K562 (cell line): ENCODE results near the gene CNTN4. TPM values are rescaled to one million over a fixed set of nuclear protein-coding genes. Genes with fewer than 3 reads are reported as not detected.

Source experiments
- ATAC-seq: fragments of 200-7000 bp; cut with Tn5 transposase; 3 replicates; pipeline ENCODE4 v1.9.1; 2020; ENCODE audit warnings: moderate library complexity
- BruUV-seq: library from RNA; stranded (reverse); fragments of 400-500 nt; replicated peaks from 2 replicates; lab custom pipeline; 2021; lab: Mats Ljungman, UMichigan
- CTCF ChIA-PET: fragments of 300-600 bp; formaldehyde crosslinking; extraction: SDS; loops from one replicate; lab custom pipeline; 2021; ENCODE audit warnings: low intra/inter-chr PET ratio; lab: Yijun Ruan, JAX
- POLR2A ChIA-PET: fragments of 300-600, 350-650 bp; sonication (Branson Sonifier 250); formaldehyde crosslinking; extraction: SDS; loops from one replicate; lab custom pipeline; 2021; ENCODE audit warnings: antibody characterized with exemption, inconsistent platforms; lab: Yijun Ruan, JAX
- DNase-seq, 4 experiments: peaks; one replicate each; pipeline versions ENCODE4 v3.0.0 to v3.0.0-alpha.2; 2011 to 2018; ENCODE audit warnings: low spot score in 3 of 4, mixed read lengths in 3 of 4; ENCODE audit errors: extremely low read depth in 1 of 4
- FAIRE-seq: peaks from 2 replicates; lab custom pipeline; 2011; peaks lifted over from hg19 to GRCh38; lab: Jason Lieb, UNC
- H2AFZ ChIP-seq: 2 replicates; pipeline ENCODE4 v1.6.0; 2011; ENCODE audit warnings: low read depth, low read length, control low read depth, inconsistent platforms
- H3K27ac ChIP-seq: fragments of 200-600 bp; 3 replicates; pipeline ENCODE4 v1.8.0; 2011; ENCODE audit warnings: low read depth, mild to moderate bottlenecking, control low read depth, inconsistent platforms, low read length, moderate library complexity, mixed read lengths; ENCODE audit errors: extremely low read depth
- H3K27me3 ChIP-seq, 2 experiments: fragments of 300-600 bp in 1 of 2; 2 replicates in 1 of 2; 3 replicates in 1 of 2; pipeline versions ENCODE4 v1.6.0 to v1.8.0; 2011; ENCODE audit warnings: inconsistent platforms in 2 of 2, low read length in 2 of 2, mild to moderate bottlenecking in 1 of 2, mixed read lengths in 1 of 2, moderate library complexity in 1 of 2; ENCODE audit not compliant: control insufficient read depth in 2 of 2, insufficient read depth in 2 of 2
- H3K36me3 ChIP-seq: fragments of 300-600 bp; 3 replicates; pipeline ENCODE4 v1.8.0; 2011; ENCODE audit warnings: mild to moderate bottlenecking, low read length, inconsistent platforms; ENCODE audit not compliant: control insufficient read depth, insufficient read depth
- H3K4me1 ChIP-seq, 2 experiments: fragments of 200-600 bp in 1 of 2; replicated peaks in 1 of 2; 2 replicates in 1 of 2; 3 replicates in 1 of 2; pipeline versions ENCODE4 v1.5.1 to v1.8.0; 2011; ENCODE audit warnings: inconsistent platforms in 2 of 2, low read length in 2 of 2, mild to moderate bottlenecking in 1 of 2, mixed read lengths in 1 of 2, moderate library complexity in 1 of 2; ENCODE audit not compliant: control insufficient read depth in 2 of 2, insufficient read depth in 2 of 2
- H3K4me2 ChIP-seq: 2 replicates; pipeline ENCODE4 v1.6.1; 2011; ENCODE audit warnings: low read length, control low read depth, inconsistent platforms, mixed read lengths; ENCODE audit not compliant: insufficient read depth
- H3K4me3 ChIP-seq: fragments of 200-600 bp; sonication (generic), shearing (Covaris generic); 2 replicates; pipeline ENCODE4 v1.5.1; 2016; ENCODE audit warnings: control low read depth, inconsistent platforms
- H3K79me2 ChIP-seq: fragments of 200-600 bp; 3 replicates; pipeline ENCODE4 v1.8.0; 2011; ENCODE audit warnings: low read length, inconsistent platforms; ENCODE audit not compliant: control insufficient read depth, insufficient read depth
- H3K9ac ChIP-seq, 2 experiments: 2 replicates each; pipeline versions ENCODE4 v1.6.0 to v1.6.1; 2011; ENCODE audit warnings: low read depth in 2 of 2, low read length in 2 of 2, control low read depth in 1 of 2, inconsistent platforms in 1 of 2, mild to moderate bottlenecking in 1 of 2, mixed read lengths in 1 of 2; ENCODE audit not compliant: insufficient read depth in 1 of 2
- H3K9me1 ChIP-seq: one replicate; pipeline ENCODE4 v1.6.0; 2011; ENCODE audit warnings: inconsistent platforms, mild to moderate bottlenecking, low read length, moderate library complexity; ENCODE audit not compliant: control insufficient read depth, insufficient read depth
- H3K9me3 ChIP-seq: replicated peaks from 2 replicates; pipeline ENCODE4 v1.5.1; 2011; ENCODE audit warnings: low read depth, low read length, inconsistent platforms; ENCODE audit not compliant: control insufficient read depth, insufficient read depth
- H4K20me1 ChIP-seq: replicated peaks from 2 replicates; pipeline ENCODE4 v1.6.1; 2011; ENCODE audit warnings: low read length, inconsistent platforms, mixed read lengths; ENCODE audit not compliant: control insufficient read depth, insufficient read depth
- BCL6 ChIP-seq: fragments of 250-450 bp; sonication (Bioruptor Pico); IDR thresholded peaks from 2 replicates; pipeline ENCODE4 v1.4.0; 2020
- CTBP1 ChIP-seq: fragments of 450-650 bp; IDR thresholded peaks from 2 replicates; pipeline ENCODE4 v1.6.1; 2016; ENCODE audit warnings: borderline replicate concordance
- GATA2 ChIP-seq: sonication (generic); formaldehyde crosslinking; IDR thresholded peaks from 2 replicates; pipeline ENCODE4 v1.4.0; 2020; ENCODE audit warnings: mild to moderate bottlenecking, missing genetic modification reagents
- HDAC2 ChIP-seq: fragments of 450-650 bp; IDR thresholded peaks from 2 replicates; pipeline ENCODE4 v1.6.1; 2016; ENCODE audit warnings: mild to moderate bottlenecking
- HSF4 ChIP-seq: fragments of 250-450 bp; sonication (Bioruptor Pico); IDR thresholded peaks from 2 replicates; pipeline ENCODE4 v2.1.2; 2022; ENCODE audit warnings: mild to moderate bottlenecking, moderate library complexity, borderline replicate concordance
- NR0B1 ChIP-seq: fragments of 450-650 bp; IDR thresholded peaks from one replicate; pipeline ENCODE4 v1.6.1; 2018; ENCODE audit warnings: mild to moderate bottlenecking, moderate library complexity; ENCODE audit not compliant: partially characterized antibody
- WGBS: fragments of 100-300 bp; shearing (Covaris generic); methylation state at CpG from one replicate; pipeline ENCODE4 v1.1.6; 2016; ENCODE audit warnings: low coverage, mixed read lengths; ENCODE audit not compliant: insufficient coverage; ENCODE audit errors: missing lambda C conversion rate; 5-methylcytosine and 5-hydroxymethylcytosine counted together
- in situ Hi-C: fragments of 300-500 bp; cut with MboI; formaldehyde crosslinking; loops from 4 replicates; pipeline ENCODE4 v1.15.0; 2018; ENCODE audit warnings: inconsistent platforms, mixed read lengths
- intact Hi-C: fragments of 100-400 bp; cut with micrococcal nuclease; formaldehyde crosslinking; loops from 2 replicates; pipeline ENCODE4 v1.14.2; 2022
- polyA plus RNA-seq, 8 experiments: library from polyadenylated mRNA; depleted of rRNA in 4 of 8; stranded (reverse) in 5 of 8; unstranded in 3 of 8; fragments of >200 nt; fragmentation: Nextera tagmentation in 2 of 8; fragmentation: Illumina TruSeq in 1 of 8; extraction: Ambion mirVana in 2 of 8; extraction: Trizol in 1 of 8; gene quantifications; 2 replicates each; pipeline versions ENCODE4 v1.2.1 to v1.2.3, GENCODE V29; 2011 to 2014; ENCODE audit warnings: inconsistent platforms in 1 of 8, missing spikeins in 1 of 8
- total RNA-seq, 7 experiments: library from RNA; depleted of rRNA in 6 of 7; stranded (reverse); fragments of >200 nt in 6 of 7; fragmentation: Illumina TruSeq in 2 of 7; extraction: Trizol in 2 of 7; gene quantifications; 2 replicates each; pipeline versions ENCODE4 v1.2.1 to v1.2.3, GENCODE V29; 2011 to 2021; ENCODE audit warnings: low replicate concordance in 1 of 7

CNTN4 gene
- total and polyA plus RNA-seq, 9 of the 15 experiments (the other 6 are each of a cell fraction or from before 2014, with no cell fraction given): not detected

GRCh38 chr3:2158828-2159227, 60.2 kb downstream of the CNTN4 start:
- TF ChIP-seq HSF4 (CRISPR knock-in tag): no peak
- no peak for TF ChIP-seq HDAC2
- TF ChIP-seq BCL6 (CRISPR knock-in tag): no peak
- TF ChIP-seq CTBP1: no peak
- no peak for TF ChIP-seq GATA2 (CRISPR knock-in tag)
- TF ChIP-seq NR0B1: no peak
- no TSS peak for BruUV-seq
- H3K79me2 ChIP-seq: no peaks in the 10 kb centered on the region
- DNase-seq (no peak), ATAC-seq (no peak), FAIRE-seq (no peak)
- no peak overlapping the region for H3K4me3 ChIP-seq
- intact Hi-C loops: loop anchor here (10.0 kb wide), 2 partner anchors 1254 to 1524 kb away; no protein-coding TSS in a partner anchor
- H3K4me1 ChIP-seq: no peaks in the 10 kb centered on the region
- CTCF ChIA-PET: no interaction called here
- no peaks in the 10 kb centered on the region for H3K9me3 ChIP-seq
- in situ Hi-C loops: no loop called here
- no peak overlapping the region for H3K9ac ChIP-seq
- no peaks in the 10 kb centered on the region for H4K20me1 ChIP-seq
- H2AFZ ChIP-seq: no peak overlapping the region
- H3K27ac ChIP-seq: no peak overlapping the region
- H3K36me3 ChIP-seq: no peaks in the 10 kb centered on the region
- H3K27me3 ChIP-seq: no peaks in the 10 kb centered on the region
- POLR2A ChIA-PET: no interaction called here
- no peak overlapping the region for H3K4me2 ChIP-seq
- H3K9me1 ChIP-seq: no peaks in the 10 kb centered on the region
- 0% methylated on average over 3 of the region's 3 CpGs for WGBS
